OCI-LY7 (cell line): Measurements from ENCODE around the gene PLCL1.

Source experiments
- EZH2phosphoT487 ChIP-seq: fragments of 200-600 bp; sonication (generic); IDR thresholded peaks from 2 replicates; pipeline ENCODE4 v1.6.1; 2018; ENCODE audit warnings: low read depth, borderline replicate concordance, mild to moderate bottlenecking, mixed run types, antibody characterized with exemption, low read length, moderate library complexity, mixed read lengths
- TF ChIP-seq, protein P1 (sequence below): fragments of 200-600 bp; sonication (generic); conservative IDR thresholded peaks from 2 replicates; pipeline ENCODE4 v1.5.1; 2014; ENCODE audit warnings: mild to moderate bottlenecking, antibody characterized with exemption, low read length, moderate library complexity, mixed read lengths

DNA sequence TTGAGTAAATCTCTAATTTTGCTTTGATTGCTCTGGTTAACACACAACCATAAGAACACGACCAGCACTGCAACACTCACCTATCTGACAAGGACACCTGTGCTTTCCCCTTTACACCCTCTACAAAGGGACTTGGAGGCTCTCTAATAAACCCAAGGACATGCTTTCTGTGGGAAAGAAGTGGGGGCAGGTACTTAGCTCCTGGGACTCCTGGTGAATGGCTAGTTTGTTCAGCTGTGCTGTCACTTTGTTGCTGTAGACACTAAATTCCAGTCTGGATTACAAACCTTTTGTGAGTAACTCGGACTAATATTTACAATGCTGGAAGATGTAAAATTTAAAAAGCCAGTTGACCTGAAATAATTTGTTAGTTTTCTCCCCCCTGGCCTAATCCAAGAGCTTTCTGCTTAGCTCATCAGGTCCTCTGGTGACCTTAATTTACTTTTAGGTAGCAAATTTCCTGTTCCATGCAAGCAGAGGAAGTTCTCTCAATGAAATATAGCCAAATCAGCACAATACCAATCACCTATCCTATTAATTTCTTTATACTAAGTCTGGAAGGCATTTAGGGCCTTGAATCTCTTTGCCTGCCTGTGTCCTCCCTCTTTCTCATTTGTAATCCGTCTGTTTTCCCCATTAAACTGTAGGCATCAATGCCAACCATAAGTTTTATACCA lies 67.5 kb downstream of the PLCL1 start:
- TF ChIP-seq, protein P1, sequence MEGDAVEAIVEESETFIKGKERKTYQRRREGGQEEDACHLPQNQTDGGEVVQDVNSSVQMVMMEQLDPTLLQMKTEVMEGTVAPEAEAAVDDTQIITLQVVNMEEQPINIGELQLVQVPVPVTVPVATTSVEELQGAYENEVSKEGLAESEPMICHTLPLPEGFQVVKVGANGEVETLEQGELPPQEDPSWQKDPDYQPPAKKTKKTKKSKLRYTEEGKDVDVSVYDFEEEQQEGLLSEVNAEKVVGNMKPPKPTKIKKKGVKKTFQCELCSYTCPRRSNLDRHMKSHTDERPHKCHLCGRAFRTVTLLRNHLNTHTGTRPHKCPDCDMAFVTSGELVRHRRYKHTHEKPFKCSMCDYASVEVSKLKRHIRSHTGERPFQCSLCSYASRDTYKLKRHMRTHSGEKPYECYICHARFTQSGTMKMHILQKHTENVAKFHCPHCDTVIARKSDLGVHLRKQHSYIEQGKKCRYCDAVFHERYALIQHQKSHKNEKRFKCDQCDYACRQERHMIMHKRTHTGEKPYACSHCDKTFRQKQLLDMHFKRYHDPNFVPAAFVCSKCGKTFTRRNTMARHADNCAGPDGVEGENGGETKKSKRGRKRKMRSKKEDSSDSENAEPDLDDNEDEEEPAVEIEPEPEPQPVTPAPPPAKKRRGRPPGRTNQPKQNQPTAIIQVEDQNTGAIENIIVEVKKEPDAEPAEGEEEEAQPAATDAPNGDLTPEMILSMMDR: no peak
- TF ChIP-seq EZH2phosphoT487: no peak
